Endothelial cell of umbilical vein (primary cell): ENCODE measurements around the gene CCNT2. TPM values are rescaled to one million over a fixed set of nuclear protein-coding genes. Genes with fewer than 3 reads are reported as not detected.

ENCODE experiments used
- BruUV-seq: library from RNA; stranded (reverse); fragments of 400-500 nt; replicated peaks from 2 replicates; lab custom pipeline; 2021; lab: Mats Ljungman, UMichigan
- CTCF ChIA-PET: fragments of 300-600, 350-600 bp; sonication (Branson Sonifier 250); formaldehyde crosslinking; loops from one replicate; lab custom pipeline; 2021; ENCODE audit warnings: antibody characterized with exemption, inconsistent platforms; lab: Charles Lee
- POLR2A ChIA-PET: fragments of 300-600, 350-600 bp; sonication (Branson Sonifier 250); formaldehyde crosslinking; loops from one replicate; lab custom pipeline; 2021; ENCODE audit warnings: antibody characterized with exemption, inconsistent platforms; lab: Charles Lee
- DNase-seq: peaks from one replicate; pipeline ENCODE4 v3.0.0-alpha.2; 2011; ENCODE audit warnings: low read depth, low spot score
- FAIRE-seq: peaks from 2 replicates; lab custom pipeline; 2011; peaks lifted over from hg19 to GRCh38; lab: Jason Lieb, UNC
- H2AFZ ChIP-seq: 2 replicates; pipeline ENCODE4 v1.6.0; 2012; ENCODE audit warnings: low read depth, low read length, control low read depth, inconsistent platforms
- H3K27ac ChIP-seq: 2 replicates; pipeline ENCODE4 v1.5.1; 2011; ENCODE audit warnings: low read depth, mild to moderate bottlenecking, control low read depth, low read length, moderate library complexity; ENCODE audit not compliant: insufficient read depth
- H3K27me3 ChIP-seq, 2 experiments: 2 replicates each; pipeline versions ENCODE4 v1.6.0 to v1.6.1; 2011; ENCODE audit warnings: low read length in 2 of 2, mixed read lengths in 1 of 2; ENCODE audit not compliant: control insufficient read depth in 2 of 2, insufficient read depth in 2 of 2
- H3K36me3 ChIP-seq, 2 experiments: 2 replicates in 1 of 2; 3 replicates in 1 of 2; pipeline ENCODE4 v1.5.1; 2011; ENCODE audit warnings: low read length in 2 of 2, mild to moderate bottlenecking in 1 of 2, moderate library complexity in 1 of 2; ENCODE audit not compliant: control insufficient read depth in 2 of 2, insufficient read depth in 2 of 2; ENCODE audit errors: extremely low read depth in 1 of 2
- H3K4me1 ChIP-seq: 3 replicates; pipeline ENCODE4 v1.5.1; 2011; ENCODE audit warnings: mild to moderate bottlenecking, low read length; ENCODE audit not compliant: control insufficient read depth, insufficient read depth; ENCODE audit errors: extremely low read depth
- H3K4me2 ChIP-seq: 2 replicates; pipeline ENCODE4 v1.6.1; 2011; ENCODE audit warnings: low read length, control low read depth, mixed read lengths; ENCODE audit not compliant: insufficient read depth
- H3K4me3 ChIP-seq, 3 experiments: fragments of 200-600 bp in 1 of 3; sonication (generic), shearing (Covaris generic) in 1 of 3; replicated peaks in 1 of 3; 2 replicates each; pipeline ENCODE4 v1.5.1; 2011 to 2016; ENCODE audit warnings: control low read depth in 3 of 3, low read length in 3 of 3, mild to moderate bottlenecking in 2 of 3, inconsistent platforms in 1 of 3, low read depth in 1 of 3, moderate library complexity in 1 of 3; ENCODE audit not compliant: insufficient read depth in 1 of 3
- H3K79me2 ChIP-seq: 2 replicates; pipeline ENCODE4 v1.6.0; 2012; ENCODE audit warnings: low read length, inconsistent platforms; ENCODE audit not compliant: control insufficient read depth, insufficient read depth
- H3K9ac ChIP-seq: replicated peaks from 2 replicates; pipeline ENCODE3; 2011; ENCODE audit warnings: low read length, control low read depth; ENCODE audit not compliant: insufficient read depth; ENCODE audit errors: extremely low read depth
- H3K9me1 ChIP-seq: replicated peaks from 3 replicates; pipeline ENCODE4 v1.6.0; 2011; ENCODE audit warnings: mild to moderate bottlenecking, low read length; ENCODE audit not compliant: control insufficient read depth, insufficient read depth; ENCODE audit errors: extremely low read depth
- H3K9me3 ChIP-seq: replicated peaks from 2 replicates; pipeline ENCODE4 v1.5.1; 2012; ENCODE audit warnings: low read length, inconsistent platforms; ENCODE audit not compliant: control insufficient read depth, insufficient read depth
- H4K20me1 ChIP-seq: replicated peaks from 2 replicates; pipeline ENCODE3; 2011; ENCODE audit warnings: mild to moderate bottlenecking, low read length; ENCODE audit not compliant: control insufficient read depth, insufficient read depth; ENCODE audit errors: extremely low read depth
- EZH2 ChIP-seq: IDR thresholded peaks from 2 replicates; pipeline ENCODE4 v1.6.1; 2012; ENCODE audit warnings: borderline replicate concordance, low read depth, mild to moderate bottlenecking, moderate library complexity, low read length, inconsistent platforms; ENCODE audit not compliant: severe bottlenecking
- FOS ChIP-seq: IDR thresholded peaks from 2 replicates; pipeline ENCODE4 v1.6.1; 2011; ENCODE audit warnings: mild to moderate bottlenecking, low read length, moderate library complexity, borderline replicate concordance; ENCODE audit not compliant: insufficient read depth
- GATA2 ChIP-seq: IDR thresholded peaks from 2 replicates; pipeline ENCODE4 v1.7.0; 2011; ENCODE audit warnings: low read depth, mild to moderate bottlenecking, moderate library complexity, mixed read lengths, low read length; ENCODE audit not compliant: insufficient read length, insufficient read depth
- JUN ChIP-seq: IDR thresholded peaks from 2 replicates; pipeline ENCODE4 v1.6.1; 2011; ENCODE audit warnings: borderline replicate concordance, low read depth; ENCODE audit not compliant: insufficient read length, insufficient read depth
- POLR2A ChIP-seq: IDR thresholded peaks from 2 replicates; pipeline ENCODE4 v1.6.1; 2012; ENCODE audit warnings: low read depth, mild to moderate bottlenecking, control low read depth, low read length
- POLR2AphosphoS5 ChIP-seq: IDR thresholded peaks from 2 replicates; pipeline ENCODE4 v1.6.1; 2012; ENCODE audit warnings: low read depth, mild to moderate bottlenecking, control low read depth, low read length, moderate library complexity; ENCODE audit not compliant: insufficient read depth
- dilution Hi-C: fragments of 300-500 bp; cut with MboI; formaldehyde crosslinking; loops from one replicate; pipeline ENCODE4 v1.15.0; 2019; ENCODE audit warnings: low sequenced_read_pairs; ENCODE audit not compliant: extremely low pct_ligation_motif_present
- intact Hi-C: fragments of 100-400 bp; cut with micrococcal nuclease; formaldehyde crosslinking; loops from one replicate; pipeline ENCODE4 v1.10.0; 2022
- polyA plus RNA-seq, 4 experiments: library from polyadenylated mRNA; depleted of rRNA in 3 of 4; stranded (reverse) in 3 of 4; unstranded in 1 of 4; fragments of >200 nt; gene quantifications; 2 replicates each; pipeline versions ENCODE4 v1.2.1 to v1.2.3, GENCODE V29; 2011 to 2012; ENCODE audit warnings: missing spikeins in 1 of 4
- total RNA-seq: library from RNA; stranded (reverse); gene quantifications from 2 replicates; pipeline ENCODE4 v1.2.3, GENCODE V29; 2021
- TF ChIP-seq, protein P1 (sequence below), 2 donors: IDR thresholded peaks; 1 replicate in 1 of 2; 2 replicates in 1 of 2; pipeline ENCODE4 v1.5.1; 2011; ENCODE audit warnings: low read length in 2 of 2, mild to moderate bottlenecking in 2 of 2, moderate library complexity in 2 of 2, control low read depth in 1 of 2, inconsistent platforms in 1 of 2, low read depth in 1 of 2; ENCODE audit not compliant: insufficient read depth in 1 of 2; ENCODE audit errors: extremely low read depth in 1 of 2

CCNT2 gene
- total and polyA plus RNA-seq, 2 donors (not counting 3 experiments of a cell fraction or from before 2014, with no cell fraction given), result 10.3 to 35.5 TPM

DNA sequence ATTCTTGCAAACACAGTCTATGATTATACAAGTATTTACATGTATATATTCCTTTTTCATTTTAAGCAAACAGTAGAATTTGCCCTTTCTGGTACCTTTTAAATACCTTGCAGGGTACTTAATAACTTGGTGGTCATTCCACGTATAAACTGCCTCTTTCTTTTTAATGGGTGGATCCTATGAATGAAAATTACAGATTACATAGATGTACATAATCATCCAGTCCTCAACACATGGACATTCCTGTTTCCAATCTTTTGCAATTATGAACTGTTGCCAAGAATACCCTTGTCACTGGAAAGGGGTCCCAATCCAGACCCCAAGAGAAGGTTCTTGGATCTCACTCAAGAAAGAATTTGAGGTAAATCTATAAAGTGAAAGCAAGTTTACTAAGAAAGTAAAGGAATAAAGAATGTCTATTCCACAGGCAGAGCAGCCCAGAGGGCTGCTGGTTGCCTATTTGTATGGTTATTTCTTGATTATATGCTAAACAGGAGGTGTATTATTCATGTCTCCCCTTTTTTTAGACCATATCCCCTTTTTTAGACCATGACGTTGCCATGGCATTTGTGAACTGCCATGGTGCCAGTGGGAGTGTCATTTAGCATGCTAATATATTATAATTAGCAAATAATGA lies 7.7 kb upstream of the CCNT2 start:
- intact Hi-C loops, result no loop called here
- no peak for FAIRE-seq

More for the DNA sequence above, 7.7 kb upstream of the CCNT2 start:
- BruUV-seq, result no TSS peak
- Histone ChIP-seq H3K9me1 (no peaks in the 10 kb centered on the region), H3K36me3 (no peaks in the 10 kb centered on the region), H3K79me2 (no peaks in the 10 kb centered on the region), H2AFZ (no peak overlapping the region), H3K4me2 (no peak overlapping the region), H3K27me3 (peaks cover 0 to 4% of the 10 kb centered on the region in 2 experiments), H3K27ac (no peak overlapping the region), H3K9ac (no peak overlapping the region), H3K4me1 (no peaks in the 10 kb centered on the region), H3K9me3 (no peaks in the 10 kb centered on the region), H3K4me3 (no peak overlapping the region), H4K20me1 (no peaks in the 10 kb centered on the region)
- TF ChIP-seq EZH2 (no peak), FOS (no peak), GATA2 (no peak), JUN (no peak), POLR2AphosphoS5 (no peak), POLR2A (no peak)
- TF ChIP-seq, protein P1, sequence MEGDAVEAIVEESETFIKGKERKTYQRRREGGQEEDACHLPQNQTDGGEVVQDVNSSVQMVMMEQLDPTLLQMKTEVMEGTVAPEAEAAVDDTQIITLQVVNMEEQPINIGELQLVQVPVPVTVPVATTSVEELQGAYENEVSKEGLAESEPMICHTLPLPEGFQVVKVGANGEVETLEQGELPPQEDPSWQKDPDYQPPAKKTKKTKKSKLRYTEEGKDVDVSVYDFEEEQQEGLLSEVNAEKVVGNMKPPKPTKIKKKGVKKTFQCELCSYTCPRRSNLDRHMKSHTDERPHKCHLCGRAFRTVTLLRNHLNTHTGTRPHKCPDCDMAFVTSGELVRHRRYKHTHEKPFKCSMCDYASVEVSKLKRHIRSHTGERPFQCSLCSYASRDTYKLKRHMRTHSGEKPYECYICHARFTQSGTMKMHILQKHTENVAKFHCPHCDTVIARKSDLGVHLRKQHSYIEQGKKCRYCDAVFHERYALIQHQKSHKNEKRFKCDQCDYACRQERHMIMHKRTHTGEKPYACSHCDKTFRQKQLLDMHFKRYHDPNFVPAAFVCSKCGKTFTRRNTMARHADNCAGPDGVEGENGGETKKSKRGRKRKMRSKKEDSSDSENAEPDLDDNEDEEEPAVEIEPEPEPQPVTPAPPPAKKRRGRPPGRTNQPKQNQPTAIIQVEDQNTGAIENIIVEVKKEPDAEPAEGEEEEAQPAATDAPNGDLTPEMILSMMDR (IDR thresholded peaks at IDR 0.05; ENCODE audit: extremely low read depth in 1 of 2, insufficient read depth in 1 of 2, low read depth in 1 of 2, low read length in 2 of 2), result no peak
- CTCF ChIA-PET, result no interaction called here
- dilution Hi-C loops, result no loop called here
- no peak for DNase-seq
- POLR2A ChIA-PET, result no interaction called here
